AG04450 (cell line): Measurements from ENCODE around the gene ACVR1B. TPM values are rescaled to one million over a fixed set of nuclear protein-coding genes. Genes with fewer than 3 reads are reported as not detected.

Source experiments
- CTCF ChIA-PET: fragments of 300-600, 350-600 bp; formaldehyde crosslinking; extraction: SDS; loops from one replicate; lab custom pipeline; 2022; ENCODE audit warnings: antibody characterized with exemption, inconsistent platforms; lab: Charles Lee
- POLR2A ChIA-PET: fragments of 350-600 bp; formaldehyde crosslinking; extraction: SDS; loops from one replicate; lab custom pipeline; 2021; ENCODE audit warnings: antibody characterized with exemption, inconsistent platforms; lab: Yijun Ruan, JAX
- DNase-seq: peaks from one replicate; pipeline ENCODE4 v3.0.0-alpha.2; 2011; ENCODE audit warnings: low read depth, low spot score
- H3K27ac ChIP-seq: one replicate; pipeline ENCODE4 v1.5.1; 2012; ENCODE audit warnings: low read depth, low read length, control low read depth
- H3K27me3 ChIP-seq: one replicate; pipeline ENCODE4 v1.6.0; 2012; ENCODE audit warnings: low read length; ENCODE audit not compliant: control insufficient read depth, insufficient read depth
- H3K4me3 ChIP-seq: 2 replicates; pipeline ENCODE4 v1.5.1; 2011; ENCODE audit warnings: mild to moderate bottlenecking, low read depth, low read length, control low read depth
- H3K9me3 ChIP-seq: 2 replicates; pipeline ENCODE4 v1.5.1; 2012; ENCODE audit warnings: low read length; ENCODE audit not compliant: control insufficient read depth, insufficient read depth
- CTCF ChIP-seq: IDR thresholded peaks from 2 replicates; pipeline ENCODE4 v1.5.1; 2011; ENCODE audit warnings: low read depth, low read length, control low read depth, inconsistent platforms
- polyA plus RNA-seq: library from polyadenylated mRNA; depleted of rRNA; stranded (reverse); fragments of >200 nt; gene quantifications from 2 replicates; pipeline ENCODE4 v1.2.3, GENCODE V29; 2011

The ACVR1B gene
- polyA plus RNA-seq, 1 experiment, result 16.4 TPM

DNA sequence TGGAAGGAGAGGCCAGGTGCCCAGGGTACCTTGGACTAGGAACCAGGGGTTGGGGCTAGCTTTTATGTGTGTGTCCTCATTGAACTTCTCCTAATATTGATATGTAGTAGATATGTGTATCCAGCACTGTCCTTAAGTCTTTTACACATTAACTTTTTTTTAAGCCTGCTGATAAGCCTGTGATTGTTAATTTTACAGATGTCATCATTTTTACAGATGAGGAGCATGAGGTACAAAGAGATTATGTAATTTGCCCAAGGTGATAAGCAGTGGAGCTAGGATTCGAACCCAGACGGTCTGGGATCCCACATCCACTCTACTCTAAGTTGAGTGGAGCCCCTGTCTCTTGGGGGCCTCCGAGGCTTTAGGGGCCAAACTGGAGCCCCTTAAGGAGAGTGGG lies 89.5 kb downstream of the ACVR1B start:
- TF ChIP-seq CTCF, result no peak
- DNase-seq, result no peak
- ChIA-PET CTCF (interaction anchor here (0.6 to 1.4 kb wide), 3 partner anchors 16 to 29 kb away, joined by 3 to 4 read pairs (median 3); partner anchors contain the start of gene ATG101), POLR2A (no interaction called here)
- H3K27ac ChIP-seq, result no peak overlapping the region
- H3K9me3 ChIP-seq, result no peaks in the 10 kb centered on the region; the same call in 1 of the 2 replicates
- no peak overlapping the region for H3K4me3 ChIP-seq
- H3K27me3 ChIP-seq, result no peaks in the 10 kb centered on the region

- Histone ChIP-seq H3K9me3 (no peaks in the 10 kb centered on the region; the same call in 1 of the 2 replicates), H3K27me3 (no peaks in the 10 kb centered on the region), H3K4me3 (no peak overlapping the region), H3K27ac (no peak overlapping the region)
- no peak; the same call in 1 of the 2 replicates for TF ChIP-seq CTCF
- CTCF ChIA-PET, result interaction anchor here (1.4 kb wide), 1 partner anchor 16 kb away, joined by 4 read pairs; no protein-coding TSS in a partner anchor
- no peak for DNase-seq
- POLR2A ChIA-PET, result no interaction called here
These were observed 90.2 kb downstream of the ACVR1B start for GRCh38 chr12:52041695-52042123.

GRCh38 chr12:52042706-52043385 lies 91.3 kb downstream of the ACVR1B start:
- CTCF ChIA-PET, result interaction anchor here (3.4 kb wide), 1 partner anchor 17 kb away, joined by 24 read pairs; no protein-coding TSS in a partner anchor
- POLR2A ChIA-PET, result interaction anchor here (1.1 kb wide), 1 partner anchor 8 kb away, joined by 5 read pairs; the partner anchor contains the start of gene NR4A1
- TF ChIP-seq CTCF, result no peak
- DNase-seq, result no peak
- Histone ChIP-seq H3K27ac (no peak overlapping the region), H3K4me3 (no peak overlapping the region), H3K27me3 (no peaks in the 10 kb centered on the region), H3K9me3 (no peaks in the 10 kb centered on the region)

GRCh38 chr12:52043386-52044212 lies 92.1 kb downstream of the ACVR1B start:
- POLR2A ChIA-PET, result interaction anchor here (1.1 kb wide), 1 partner anchor 8 kb away, joined by 5 read pairs; the partner anchor contains the start of gene NR4A1
- Histone ChIP-seq H3K9me3 (no peaks in the 10 kb centered on the region), H3K27me3 (no peaks in the 10 kb centered on the region), H3K27ac (peak overlapping the region; percentile 21), H3K4me3 (no peak overlapping the region)
- CTCF ChIA-PET, result interaction anchor here (0.8 to 3.4 kb wide), 2 partner anchors 18 to 39 kb away, joined by 3 to 24 read pairs; no protein-coding TSS in a partner anchor
- DNase-seq, result no peak
- TF ChIP-seq CTCF, result no peak
